PFSK-1 (cell line): Measurements from ENCODE around the gene SH3PXD2A.

Experiments
- FOXP2 ChIP-seq: optimal IDR thresholded peaks from 2 replicates; pipeline ENCODE3; 2011; ENCODE audit warnings: borderline replicate concordance, control low read depth, inconsistent platforms; ENCODE audit not compliant: insufficient read depth; ENCODE audit errors: extremely low read length, extremely low read depth
- POLR2AphosphoS5 ChIP-seq: IDR thresholded peaks from 2 replicates; pipeline ENCODE4 v1.6.1; 2012; ENCODE audit warnings: low read depth, mild to moderate bottlenecking, control low read depth, low read length, moderate library complexity
- REST ChIP-seq, 2 experiments: IDR thresholded peaks; 2 replicates each; pipeline versions ENCODE4 v1.6.1 to v1.8.0; 2011 to 2012; ENCODE audit warnings: low read depth in 2 of 2, low read length in 2 of 2, control low read depth in 1 of 2, inconsistent platforms in 1 of 2, mild to moderate bottlenecking in 1 of 2, moderate library complexity in 1 of 2; ENCODE audit not compliant: insufficient read depth in 1 of 2
- SIN3A ChIP-seq: IDR thresholded peaks from 2 replicates; pipeline ENCODE4 v1.6.1; 2012; ENCODE audit warnings: mild to moderate bottlenecking, low read length, moderate library complexity, borderline replicate concordance; ENCODE audit not compliant: insufficient read depth
- TAF1 ChIP-seq: IDR thresholded peaks from 2 replicates; pipeline ENCODE4 v1.6.1; 2012; ENCODE audit warnings: low read length, control low read depth, borderline replicate concordance; ENCODE audit not compliant: insufficient read depth

GRCh38 chr10:103626178-103626577 lies 229.2 kb downstream of the SH3PXD2A start:
- TF ChIP-seq TAF1 (no peak), REST (IDR thresholded peaks at IDR 0.05; ENCODE audit: insufficient read depth in 1 of 2, low read depth in 2 of 2, low read length in 2 of 2) (no peak), POLR2AphosphoS5 (no peak), SIN3A (no peak), FOXP2 (no peak)
